ENCODE data around the gene UBXN11.

DNA sequence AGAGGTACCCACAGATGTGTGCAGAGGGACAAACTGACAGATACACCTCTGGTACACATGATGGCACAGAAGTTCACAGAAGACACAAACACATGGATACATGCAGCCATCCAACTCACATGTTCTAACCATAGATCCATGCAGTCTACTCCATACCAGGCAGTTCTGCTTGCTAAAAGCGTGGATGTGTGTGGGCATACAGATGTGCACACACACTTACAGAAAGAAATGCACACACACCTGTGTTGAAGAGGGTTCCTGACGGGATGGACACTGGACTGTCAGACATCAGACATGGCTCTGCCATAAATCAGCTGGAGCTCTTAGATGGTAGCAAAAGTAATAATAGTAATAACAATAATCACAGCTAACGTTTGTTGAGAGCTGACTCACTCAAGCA is 18.1 kb upstream of the UBXN11 start:
- TF ChIP-seq MAFK (IDR thresholded peaks at IDR 0.05; ENCODE audit: partially characterized antibody) (no peak), CTCF (IDR thresholded peaks at IDR 0.05) (no peak), KDM1A (IDR thresholded peaks at IDR 0.05; ENCODE audit: low read depth) (no peak), E2F6 (IDR thresholded peaks at IDR 0.05; ENCODE audit: borderline replicate concordance, low read depth) (no peak), MAX (IDR thresholded peaks at IDR 0.05) (no peak), MAZ (IDR thresholded peaks at IDR 0.05; ENCODE audit: borderline replicate concordance, low read depth, low read length) (no peak), POLR2A (IDR thresholded peaks at IDR 0.05; ENCODE audit: low read length) (no peak)
